ENCODE measurements around the gene CCR3.

DNA sequence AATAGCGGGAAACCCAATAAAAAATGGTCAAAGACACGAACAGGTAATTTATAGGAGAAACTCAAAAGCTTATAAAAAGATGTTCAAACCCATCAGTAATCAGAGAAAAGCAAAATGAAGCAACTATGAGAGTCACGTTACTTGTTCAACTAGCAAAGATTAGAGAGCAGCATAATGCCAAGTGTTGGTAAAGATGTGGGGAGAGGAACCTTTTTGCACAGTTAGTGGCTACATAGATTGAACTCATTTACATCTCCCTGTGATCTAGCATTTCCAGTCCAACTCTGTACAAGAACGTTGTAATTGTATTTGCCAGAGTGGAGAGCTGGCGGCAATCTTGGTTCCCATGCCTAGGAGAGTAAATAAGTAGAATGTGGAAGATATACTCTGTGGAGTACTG, 49.3 kb upstream of the CCR3 start:
- no peak for TF ChIP-seq EZH2 (IDR thresholded peaks at IDR 0.05)
- TF ChIP-seq POLR2AphosphoS5 (IDR thresholded peaks at IDR 0.05; ENCODE audit: borderline replicate concordance, low read depth, low read length): no peak
